OCI-LY3 (cell line): Measurements from ENCODE around the gene FMO2.

Source experiments
- H2AFZ ChIP-seq: fragments of 200-600, 300-600 bp; shearing (Covaris generic); 2 replicates; pipeline ENCODE4 v1.6.0; 2014; ENCODE audit warnings: antibody characterized with exemption, low read depth, low read length
- H3K27ac ChIP-seq: fragments of 200-600, 300-600 bp; sonication (generic); 2 replicates; pipeline ENCODE4 v1.5.1; 2014; ENCODE audit warnings: mild to moderate bottlenecking, low read length, moderate library complexity, mixed read lengths
- H3K27me3 ChIP-seq: fragments of 200-600, 300-600 bp; sonication (generic); 2 replicates; pipeline ENCODE4 v1.6.1; 2014; ENCODE audit warnings: low read depth, low read length, mixed read lengths
- H3K36me3 ChIP-seq: fragments of 200-600, 300-600 bp; sonication (generic); replicated peaks from 2 replicates; pipeline ENCODE3; 2014; ENCODE audit warnings: low read depth, low read length, mixed read lengths
- H3K4me1 ChIP-seq: fragments of 300-600, 200-600 bp; sonication (generic); 2 replicates; pipeline ENCODE4 v1.6.1; 2014; ENCODE audit warnings: low read length, mixed read lengths
- H3K4me2 ChIP-seq: fragments of 200-600, 300-600 bp; sonication (generic); 2 replicates; pipeline ENCODE4 v1.6.1; 2014; ENCODE audit warnings: low read length, mixed read lengths
- H3K4me3 ChIP-seq: fragments of 300-600, 200-600 bp; sonication (generic); 2 replicates; pipeline ENCODE4 v1.5.1; 2014; ENCODE audit warnings: antibody characterized with exemption, mild to moderate bottlenecking, low read length, moderate library complexity
- H3K79me2 ChIP-seq: fragments of 300-600, 200-600 bp; shearing (Covaris generic); 2 replicates; pipeline ENCODE4 v1.6.1; 2014; ENCODE audit warnings: mild to moderate bottlenecking, low read length, mixed read lengths
- H3K9ac ChIP-seq: fragments of 300-600, 200-600 bp; shearing (Covaris generic); 2 replicates; pipeline ENCODE4 v1.6.0; 2014; ENCODE audit warnings: mild to moderate bottlenecking, low read length, moderate library complexity
- H3K9me3 ChIP-seq: fragments of 200-600, 300-600 bp; shearing (Covaris generic); 2 replicates; pipeline ENCODE4 v1.6.1; 2014; ENCODE audit warnings: low read length, mixed read lengths; ENCODE audit not compliant: insufficient read depth
- H4K20me1 ChIP-seq: fragments of 200-600, 300-600 bp; sonication (generic); 2 replicates; pipeline ENCODE4 v1.6.1; 2016; ENCODE audit warnings: low read length, mixed read lengths; ENCODE audit not compliant: insufficient read depth
- EZH2phosphoT487 ChIP-seq: fragments of 200-600 bp; shearing (Covaris generic); IDR thresholded peaks from 2 replicates; pipeline ENCODE4 v1.6.1; 2018; ENCODE audit warnings: antibody characterized with exemption, mixed run types, low read depth
- TF ChIP-seq, protein P1 (sequence below): fragments of 200-600, 300-600 bp; sonication (generic); IDR thresholded peaks from 2 replicates; pipeline ENCODE4 v1.5.1; 2014; ENCODE audit warnings: antibody characterized with exemption, low read length, low read depth

Gene FMO2

DNA sequence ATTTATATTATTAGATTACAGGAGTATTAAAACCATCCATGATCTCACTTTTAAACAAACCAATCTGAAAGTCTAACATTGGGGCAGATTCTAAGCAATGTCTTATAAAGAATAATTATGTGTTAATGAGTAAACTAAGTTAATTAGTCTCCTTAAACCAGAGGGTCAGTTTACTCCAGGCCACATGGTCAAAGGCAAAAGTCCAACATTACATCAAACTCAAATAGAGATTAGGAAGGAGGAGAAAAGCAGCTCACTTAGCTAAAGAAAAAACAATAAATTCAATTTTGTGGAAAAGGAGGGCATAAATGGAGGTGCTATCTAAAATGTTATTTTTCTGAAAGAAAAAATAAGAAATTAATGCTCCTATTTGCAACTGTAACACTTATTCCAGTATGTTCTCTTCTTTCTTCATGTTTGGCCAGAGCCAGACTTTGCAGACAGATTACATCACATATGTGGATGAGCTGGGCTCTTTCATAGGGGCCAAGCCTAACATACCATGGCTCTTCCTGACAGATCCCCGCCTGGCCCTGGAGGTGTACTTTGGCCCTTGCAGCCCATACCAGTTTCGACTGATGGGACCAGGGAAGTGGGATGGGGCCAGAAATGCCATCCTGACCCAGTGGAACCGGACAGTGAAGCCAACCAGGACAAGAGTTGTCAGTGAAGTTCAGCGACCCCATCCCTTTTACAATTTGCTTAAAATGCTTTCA, 24.3 kb upstream of the FMO2 start:
- Histone ChIP-seq H3K4me1 (peaks cover 5% of the 10 kb centered on the region), H2AFZ (no peak overlapping the region), H3K9ac (no peak overlapping the region), H4K20me1 (no peaks in the 10 kb centered on the region), H3K4me2 (no peak overlapping the region), H3K27me3 (no peaks in the 10 kb centered on the region), H3K36me3 (peaks cover 6% of the 10 kb centered on the region), H3K27ac (no peak overlapping the region), H3K4me3 (no peak overlapping the region), H3K79me2 (no peaks in the 10 kb centered on the region), H3K9me3 (no peaks in the 10 kb centered on the region)
- TF ChIP-seq, protein P1, sequence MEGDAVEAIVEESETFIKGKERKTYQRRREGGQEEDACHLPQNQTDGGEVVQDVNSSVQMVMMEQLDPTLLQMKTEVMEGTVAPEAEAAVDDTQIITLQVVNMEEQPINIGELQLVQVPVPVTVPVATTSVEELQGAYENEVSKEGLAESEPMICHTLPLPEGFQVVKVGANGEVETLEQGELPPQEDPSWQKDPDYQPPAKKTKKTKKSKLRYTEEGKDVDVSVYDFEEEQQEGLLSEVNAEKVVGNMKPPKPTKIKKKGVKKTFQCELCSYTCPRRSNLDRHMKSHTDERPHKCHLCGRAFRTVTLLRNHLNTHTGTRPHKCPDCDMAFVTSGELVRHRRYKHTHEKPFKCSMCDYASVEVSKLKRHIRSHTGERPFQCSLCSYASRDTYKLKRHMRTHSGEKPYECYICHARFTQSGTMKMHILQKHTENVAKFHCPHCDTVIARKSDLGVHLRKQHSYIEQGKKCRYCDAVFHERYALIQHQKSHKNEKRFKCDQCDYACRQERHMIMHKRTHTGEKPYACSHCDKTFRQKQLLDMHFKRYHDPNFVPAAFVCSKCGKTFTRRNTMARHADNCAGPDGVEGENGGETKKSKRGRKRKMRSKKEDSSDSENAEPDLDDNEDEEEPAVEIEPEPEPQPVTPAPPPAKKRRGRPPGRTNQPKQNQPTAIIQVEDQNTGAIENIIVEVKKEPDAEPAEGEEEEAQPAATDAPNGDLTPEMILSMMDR: no peak

DNA sequence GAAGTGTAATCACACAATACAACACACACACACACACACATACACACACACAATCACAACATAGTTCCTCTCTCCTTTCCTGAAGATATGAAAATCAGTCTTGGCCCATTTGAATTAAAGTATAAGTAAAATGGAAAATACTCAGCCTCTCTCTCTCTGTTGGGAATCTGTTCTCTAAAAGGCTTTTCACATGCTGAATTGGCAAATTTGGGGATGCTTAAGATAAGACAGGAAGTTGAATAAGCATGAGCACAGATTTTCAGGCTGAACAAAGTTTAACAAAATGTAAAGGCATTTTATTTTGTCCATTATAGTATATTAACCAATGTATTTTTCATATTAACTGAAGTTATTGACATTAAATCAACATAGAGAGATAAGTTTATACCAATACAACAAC, 23.7 kb upstream of the FMO2 start:
- Histone ChIP-seq H3K4me2 (no peak overlapping the region), H3K4me3 (no peak overlapping the region), H3K9me3 (no peaks in the 10 kb centered on the region), H4K20me1 (no peaks in the 10 kb centered on the region), H3K36me3 (peaks cover 6% of the 10 kb centered on the region), H2AFZ (no peak overlapping the region), H3K27me3 (no peaks in the 10 kb centered on the region), H3K4me1 (peaks cover 5% of the 10 kb centered on the region), H3K9ac (no peak overlapping the region), H3K79me2 (no peaks in the 10 kb centered on the region), H3K27ac (no peak overlapping the region)
- no peak for TF ChIP-seq EZH2phosphoT487
- TF ChIP-seq, protein P1: no peak

DNA sequence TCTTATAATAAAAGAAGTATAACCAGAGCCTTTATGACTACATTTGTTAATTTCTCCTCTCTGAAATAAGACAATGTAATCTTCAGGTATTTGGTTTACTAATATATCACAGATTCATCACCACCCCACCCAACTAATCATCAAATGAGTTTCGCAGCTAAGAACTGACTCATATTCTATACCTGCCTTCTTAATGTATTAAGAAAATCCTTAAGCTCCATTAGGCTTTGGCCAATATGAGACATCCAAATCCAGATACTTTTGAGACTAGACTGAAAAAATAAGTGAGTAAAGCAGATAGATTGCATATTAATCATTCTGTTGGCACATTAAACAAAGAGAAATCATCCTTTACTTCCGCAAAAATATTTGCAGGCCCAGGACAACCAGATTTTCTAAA, 18.7 kb upstream of the FMO2 start:
- H2AFZ ChIP-seq: no peak overlapping the region
- no peak overlapping the region for H3K27ac ChIP-seq
- no peak for TF ChIP-seq EZH2phosphoT487
- TF ChIP-seq, protein P1: no peak
- no peak overlapping the region for H3K4me2 ChIP-seq
- no peaks in the 10 kb centered on the region for H3K79me2 ChIP-seq
- H3K9ac ChIP-seq: no peak overlapping the region
- no peaks in the 10 kb centered on the region for H3K9me3 ChIP-seq
- no peaks in the 10 kb centered on the region for H4K20me1 ChIP-seq
- no peak overlapping the region for H3K4me3 ChIP-seq
- H3K4me1 ChIP-seq: no peaks in the 10 kb centered on the region
- no peaks in the 10 kb centered on the region for H3K27me3 ChIP-seq
- peaks cover 3% of the 10 kb centered on the region for H3K36me3 ChIP-seq

DNA sequence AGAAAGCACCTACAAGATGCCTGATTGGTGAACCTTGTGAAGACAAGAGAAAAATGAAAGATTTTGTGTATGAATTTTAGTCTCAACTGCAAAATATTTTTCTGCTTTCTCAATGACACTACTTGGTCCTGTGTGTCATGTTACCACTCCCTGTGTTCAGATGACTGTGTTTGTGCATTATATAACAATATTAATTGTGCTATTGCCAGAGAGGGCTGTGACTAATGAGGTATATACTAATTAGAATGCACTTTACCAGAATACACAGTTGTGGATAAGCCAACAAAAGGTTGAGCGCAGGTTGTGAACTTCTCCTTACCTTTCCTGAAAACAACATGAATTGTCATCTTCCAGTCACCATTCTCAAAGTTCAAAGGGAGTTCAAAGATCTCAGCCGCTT, 17.3 kb upstream of the FMO2 start:
- Histone ChIP-seq H4K20me1 (no peaks in the 10 kb centered on the region), H3K4me2 (no peak overlapping the region), H3K36me3 (peaks cover 3% of the 10 kb centered on the region), H3K27me3 (no peaks in the 10 kb centered on the region), H3K4me1 (peaks cover under 1% of the 10 kb centered on the region; the same call in 1 of the 2 replicates), H3K79me2 (no peaks in the 10 kb centered on the region), H3K4me3 (no peak overlapping the region), H3K9ac (no peak overlapping the region), H2AFZ (no peak overlapping the region), H3K9me3 (no peaks in the 10 kb centered on the region), H3K27ac (no peak overlapping the region)
- no peak for TF ChIP-seq EZH2phosphoT487
- TF ChIP-seq, protein P1: no peak
